ENCODE data around the gene HIBCH. TPM values are rescaled to one million over a fixed set of nuclear protein-coding genes. Genes with fewer than 3 reads are reported as not detected.

Gene HIBCH
- total and polyA plus RNA-seq, 2 experiments from 2014 or later, result 10.4 to 29.0 TPM

- Histone ChIP-seq H4K20me1 (ENCODE audit: insufficient read depth) (no peaks in the 10 kb centered on the region), H3K9ac (no peak overlapping the region), H2AFZ (no peak overlapping the region), H3K9me3 (ENCODE audit: low read depth) (no peaks in the 10 kb centered on the region), H3F3A (ENCODE audit: insufficient read depth) (peaks cover 7% of the 10 kb centered on the region; the same call in 1 of the 2 replicates), H3K36me3 (ENCODE audit: low read depth) (no peaks in the 10 kb centered on the region; the same call in 1 of the 2 replicates), H3K27ac (no peak overlapping the region), H3K4me3 (no peak overlapping the region), H3K4me1 (ENCODE audit: insufficient read depth) (peaks cover 29% of the 10 kb centered on the region), H3K4me2 (ENCODE audit: unreplicated experiment) (no peak overlapping the region), H3K27me3 (replicated peaks; ENCODE audit: insufficient read depth) (no peaks in the 10 kb centered on the region), H3K79me2 (ENCODE audit: insufficient read depth) (peaks cover 54% of the 10 kb centered on the region), H3K9me2 (ENCODE audit: insufficient read depth) (no peaks in the 10 kb centered on the region)
- no peak for TF ChIP-seq EZH2phosphoT487 (IDR thresholded peaks at IDR 0.05; ENCODE audit: insufficient read depth, low read depth)
- TF ChIP-seq EZH2 (IDR thresholded peaks at IDR 0.05; ENCODE audit: insufficient read depth, poor library complexity, severe bottlenecking), result no peak
- WGBS, 2 experiments (ENCODE audit: low coverage in 1 of 2, low lambda C conversion rate in 2 of 2, missing lambda C conversion rate in 2 of 2), result 62 to 75% methylated on average over 2 of the region's 2 CpGs
- in situ Hi-C loops (cut with MboI), result no loop called here
- DNase-seq, result no peak
These were observed 38.0 kb upstream of the HIBCH start for GRCh38 chr2:190357600-190357999.

- no peak for TF ChIP-seq EZH2 (IDR thresholded peaks at IDR 0.05; ENCODE audit: insufficient read depth, poor library complexity, severe bottlenecking)
These were observed 36.5 kb upstream of the HIBCH start for GRCh38 chr2:190355968-190356644.

GRCh38 chr2:190354003-190354690, 34.5 kb upstream of the HIBCH start:
- Histone ChIP-seq H3K79me2 (ENCODE audit: insufficient read depth) (peaks cover 85% of the 10 kb centered on the region), H2AFZ (peak overlapping the region; percentile 68)
- in situ Hi-C loops (cut with MboI), result no loop called here

More at GRCh38 chr2:190355968-190356644, 36.5 kb upstream of the HIBCH start:
- no peaks in the 10 kb centered on the region for H3K9me2 ChIP-seq (ENCODE audit: insufficient read depth)
- H4K20me1 ChIP-seq (ENCODE audit: insufficient read depth), result no peaks in the 10 kb centered on the region
- no peak for DNase-seq
- no peak overlapping the region for H3K4me2 ChIP-seq (ENCODE audit: unreplicated experiment)
- in situ Hi-C loops (cut with MboI), result no loop called here
- H3K4me3 ChIP-seq, result no peak overlapping the region
- H3K36me3 ChIP-seq (ENCODE audit: low read depth), result no peaks in the 10 kb centered on the region; the same call in 1 of the 2 replicates
- 0 out of 2 replicates have a peak overlapping the region, but pooled peaks have one; percentile 1 for H2AFZ ChIP-seq
- H3K79me2 ChIP-seq (ENCODE audit: insufficient read depth), result peaks cover 67% of the 10 kb centered on the region
- WGBS, 2 experiments (ENCODE audit: low coverage in 1 of 2, low lambda C conversion rate in 2 of 2, missing lambda C conversion rate in 2 of 2), result 33 to 46% methylated on average over 6 of the region's 6 CpGs
- peaks cover 7% of the 10 kb centered on the region; the same call in 1 of the 2 replicates for H3F3A ChIP-seq (ENCODE audit: insufficient read depth)
- no peaks in the 10 kb centered on the region for H3K9me3 ChIP-seq (ENCODE audit: low read depth)
- peaks cover 29% of the 10 kb centered on the region for H3K4me1 ChIP-seq (ENCODE audit: insufficient read depth)
- no peaks in the 10 kb centered on the region for H3K27me3 ChIP-seq (replicated peaks; ENCODE audit: insufficient read depth)
- no peak overlapping the region for H3K27ac ChIP-seq
- no peak overlapping the region for H3K9ac ChIP-seq

GRCh38 chr2:190353537-190353899, 33.9 kb upstream of the HIBCH start:
- no peaks in the 10 kb centered on the region for H3K27me3 ChIP-seq (replicated peaks; ENCODE audit: insufficient read depth)
- H3K36me3 ChIP-seq (ENCODE audit: low read depth), result peaks cover 4% of the 10 kb centered on the region; the same call in 1 of the 2 replicates
- H3K79me2 ChIP-seq (ENCODE audit: insufficient read depth), result peaks cover 90% of the 10 kb centered on the region
- peak overlapping the region; percentile 68; the same call in 1 of the 2 replicates for H2AFZ ChIP-seq
- H3K4me2 ChIP-seq (ENCODE audit: unreplicated experiment), result peak overlapping the region; percentile 10
- peaks cover 18% of the 10 kb centered on the region for H3K4me1 ChIP-seq (ENCODE audit: insufficient read depth)
- no peaks in the 10 kb centered on the region for H4K20me1 ChIP-seq (ENCODE audit: insufficient read depth)
- H3K9me2 ChIP-seq (ENCODE audit: insufficient read depth), result no peaks in the 10 kb centered on the region
- H3K9ac ChIP-seq, result 0 out of 2 replicates have a peak overlapping the region, but pooled peaks have one; percentile 6
- peak overlapping the region; percentile 35; the same call in 1 of the 2 replicates for H3K27ac ChIP-seq
- in situ Hi-C loops (cut with MboI), result no loop called here
- no peak for TF ChIP-seq EZH2 (IDR thresholded peaks at IDR 0.05; ENCODE audit: insufficient read depth, poor library complexity, severe bottlenecking)
- TF ChIP-seq EZH2phosphoT487 (IDR thresholded peaks at IDR 0.05; ENCODE audit: insufficient read depth, low read depth), result no peak
- H3K4me3 ChIP-seq, result no peak overlapping the region
- no peaks in the 10 kb centered on the region for H3F3A ChIP-seq (ENCODE audit: insufficient read depth)
- DNase-seq, result no peak
- H3K9me3 ChIP-seq (ENCODE audit: low read depth), result no peaks in the 10 kb centered on the region

More at GRCh38 chr2:190354003-190354690, 34.5 kb upstream of the HIBCH start:
- no peaks in the 10 kb centered on the region; the same call in 1 of the 2 replicates for H3F3A ChIP-seq (ENCODE audit: insufficient read depth)
- H3K9ac ChIP-seq, result 0 out of 2 replicates have a peak overlapping the region, but pooled peaks have one; percentile 6
- peaks cover 18% of the 10 kb centered on the region for H3K4me1 ChIP-seq (ENCODE audit: insufficient read depth)
- H3K4me3 ChIP-seq, result peak overlapping the region; percentile 24; the same call in 1 of the 2 replicates
- 27 to 29% methylated on average over 12 of the region's 12 CpGs for WGBS, 2 experiments (ENCODE audit: low coverage in 1 of 2, low lambda C conversion rate in 2 of 2, missing lambda C conversion rate in 2 of 2)
- peak overlapping the region; percentile 10 for H3K4me2 ChIP-seq (ENCODE audit: unreplicated experiment)
- no peaks in the 10 kb centered on the region for H3K9me3 ChIP-seq (ENCODE audit: low read depth)
- H3K36me3 ChIP-seq (ENCODE audit: low read depth), result peaks cover 4% of the 10 kb centered on the region; the same call in 1 of the 2 replicates
- H3K9me2 ChIP-seq (ENCODE audit: insufficient read depth), result no peaks in the 10 kb centered on the region
- no peaks in the 10 kb centered on the region for H3K27me3 ChIP-seq (replicated peaks; ENCODE audit: insufficient read depth)
- H3K27ac ChIP-seq, result 0 out of 2 replicates have a peak overlapping the region, but pooled peaks have one; percentile 35
- no peak for TF ChIP-seq EZH2phosphoT487 (IDR thresholded peaks at IDR 0.05; ENCODE audit: insufficient read depth, low read depth)
- TF ChIP-seq EZH2 (IDR thresholded peaks at IDR 0.05; ENCODE audit: insufficient read depth, poor library complexity, severe bottlenecking), result no peak
- peak; percentile 23 for DNase-seq
- H4K20me1 ChIP-seq (ENCODE audit: insufficient read depth), result no peaks in the 10 kb centered on the region
